ENCODE data around the gene GPR142.

GRCh38 chr17:74356646-74357465 is 10.4 kb upstream of the GPR142 start:
- TF ChIP-seq CTCF (IDR thresholded peaks at IDR 0.05) (peak in 2 of 12 donors; percentile 3 to 23), POLR2A (IDR thresholded peaks at IDR 0.05) (no peak)

Measured in heart left ventricle (tissue), 13 donors.